ENCODE results near the gene TSN. TPM values are rescaled to one million over a fixed set of nuclear protein-coding genes. Genes with fewer than 3 reads are reported as not detected.
"Not testable (repeated sequence)": the region's sequence is repeated elsewhere in the genome, so short reads cannot be mapped to it uniquely, and the experiment has no call there.

Gene TSN
- total and polyA plus RNA-seq, 9 of the 15 experiments (the other 6 are each of a cell fraction or from before 2014, with no cell fraction given): 63.2 to 152 (median 95.2) TPM

GRCh38 chr2:121805766-121806143 lies 50.3 kb downstream of the TSN start:
- H3K9me3 ChIP-seq (replicated peaks; ENCODE audit: control insufficient read depth, insufficient read depth, low read depth, low read length): no peaks in the 10 kb centered on the region
- H3K4me2 ChIP-seq (ENCODE audit: insufficient read depth, low read length): no peak overlapping the region
- H3K9me1 ChIP-seq (ENCODE audit: control insufficient read depth, insufficient read depth, low read length): no peaks in the 10 kb centered on the region
- peaks cover 2% of the 10 kb centered on the region; the same call in 1 of the 2 replicates for H4K20me1 ChIP-seq (replicated peaks; ENCODE audit: control insufficient read depth, insufficient read depth, low read length)
- H3K4me3 ChIP-seq: no peak overlapping the region
- ChIA-PET POLR2A (interaction anchor here (0.9 kb wide), 1 partner anchor 507 kb away, joined by 3 read pairs; no protein-coding TSS in a partner anchor), CTCF (ENCODE audit: low intra/inter-chr PET ratio) (no interaction called here)
- BruUV-seq (replicated peaks): no TSS peak
- 0% methylated on average over 7 of the region's 7 CpGs for WGBS (ENCODE audit: insufficient coverage, low coverage, missing lambda C conversion rate)
- H3K79me2 ChIP-seq (ENCODE audit: control insufficient read depth, insufficient read depth, low read length): no peaks in the 10 kb centered on the region
- H3K36me3 ChIP-seq (ENCODE audit: control insufficient read depth, insufficient read depth, low read length): no peaks in the 10 kb centered on the region
- H3K27ac ChIP-seq (ENCODE audit: extremely low read depth, low read depth, low read length): no peak overlapping the region
- FAIRE-seq (no peak), DNase-seq (ENCODE audit: extremely low read depth in 1 of 4, low spot score in 3 of 4) (no peak), ATAC-seq (no peak)
- H3K4me1 ChIP-seq (replicated peaks in 1 of 2; ENCODE audit: control insufficient read depth in 2 of 2, insufficient read depth in 2 of 2, low read length in 2 of 2): no peaks in the 10 kb centered on the region
- H2AFZ ChIP-seq (ENCODE audit: low read depth, low read length): no peak overlapping the region; the same call in 1 of the 2 replicates
- peaks cover 15 to 31% of the 10 kb centered on the region in 2 experiments; a peak in 4 of 5 replicates for H3K27me3 ChIP-seq (ENCODE audit: control insufficient read depth in 2 of 2, insufficient read depth in 2 of 2, low read length in 2 of 2)
- no peak for TF ChIP-seq ZNF23 (CRISPR knock-in tag; IDR thresholded peaks at IDR 0.05)
- TF ChIP-seq, protein P1, sequence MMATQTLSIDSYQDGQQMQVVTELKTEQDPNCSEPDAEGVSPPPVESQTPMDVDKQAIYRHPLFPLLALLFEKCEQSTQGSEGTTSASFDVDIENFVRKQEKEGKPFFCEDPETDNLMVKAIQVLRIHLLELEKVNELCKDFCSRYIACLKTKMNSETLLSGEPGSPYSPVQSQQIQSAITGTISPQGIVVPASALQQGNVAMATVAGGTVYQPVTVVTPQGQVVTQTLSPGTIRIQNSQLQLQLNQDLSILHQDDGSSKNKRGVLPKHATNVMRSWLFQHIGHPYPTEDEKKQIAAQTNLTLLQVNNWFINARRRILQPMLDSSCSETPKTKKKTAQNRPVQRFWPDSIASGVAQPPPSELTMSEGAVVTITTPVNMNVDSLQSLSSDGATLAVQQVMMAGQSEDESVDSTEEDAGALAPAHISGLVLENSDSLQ (IDR thresholded peaks at IDR 0.05): peak; percentile 75
- intact Hi-C loops (cut with micrococcal nuclease): no loop called here
- H3K9ac ChIP-seq (ENCODE audit: insufficient read depth in 1 of 2, low read depth in 2 of 2, low read length in 2 of 2): no peak overlapping the region
- in situ Hi-C loops (cut with MboI): no loop called here

DNA sequence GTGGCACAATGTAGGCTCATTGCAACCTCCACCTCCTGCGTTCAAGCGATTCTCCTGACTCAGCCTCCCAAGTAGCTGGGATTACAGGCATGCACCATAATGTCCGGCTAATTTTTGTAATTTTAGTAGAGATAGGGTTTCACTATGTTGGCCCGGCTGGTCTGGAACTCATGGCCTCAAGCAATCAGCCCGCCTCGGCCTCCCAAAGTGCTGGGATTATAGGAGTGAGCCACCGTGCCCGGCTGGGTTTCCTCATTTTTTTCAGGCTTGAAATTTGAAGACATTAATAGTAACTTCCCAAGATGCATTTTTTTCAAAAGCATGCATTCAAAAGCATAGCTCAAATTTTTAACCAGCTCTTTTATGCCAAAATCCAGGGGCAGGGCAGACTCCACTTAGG lies 52.3 kb downstream of the TSN start:
- H3K9me3 ChIP-seq (replicated peaks; ENCODE audit: control insufficient read depth, insufficient read depth, low read depth, low read length); DNase-seq (ENCODE audit: extremely low read depth in 1 of 4, low spot score in 3 of 4); in situ Hi-C loops (cut with MboI); H3K4me1 ChIP-seq (replicated peaks in 1 of 2; ENCODE audit: control insufficient read depth in 2 of 2, insufficient read depth in 2 of 2, low read length in 2 of 2); H3K36me3 ChIP-seq (ENCODE audit: control insufficient read depth, insufficient read depth, low read length); H3K9ac ChIP-seq (ENCODE audit: insufficient read depth in 1 of 2, low read depth in 2 of 2, low read length in 2 of 2); H3K27ac ChIP-seq (ENCODE audit: extremely low read depth, low read depth, low read length); H3K79me2 ChIP-seq (ENCODE audit: control insufficient read depth, insufficient read depth, low read length); H3K9me1 ChIP-seq (ENCODE audit: control insufficient read depth, insufficient read depth, low read length); FAIRE-seq; BruUV-seq (replicated peaks); H3K4me3 ChIP-seq; H3K4me2 ChIP-seq (ENCODE audit: insufficient read depth, low read length); ATAC-seq; intact Hi-C loops (cut with micrococcal nuclease); CTCF ChIA-PET (ENCODE audit: low intra/inter-chr PET ratio); H4K20me1 ChIP-seq (replicated peaks; ENCODE audit: control insufficient read depth, insufficient read depth, low read length); H2AFZ ChIP-seq (ENCODE audit: low read depth, low read length): not testable (repeated sequence)
- POLR2A ChIA-PET: interaction anchor here (1.4 kb wide), 1 partner anchor 276 kb away, joined by 5 read pairs; no protein-coding TSS in a partner anchor
- H3K27me3 ChIP-seq (ENCODE audit: control insufficient read depth in 2 of 2, insufficient read depth in 2 of 2, low read length in 2 of 2): peaks cover 12 to 36% of the 10 kb centered on the region in 2 experiments; a peak in 4 of 5 replicates
- 2% methylated on average over 8 of the region's 8 CpGs for WGBS (ENCODE audit: insufficient coverage, low coverage, missing lambda C conversion rate)
